ENCODE data around the gene EPHB2.

Gene EPHB2

DNA sequence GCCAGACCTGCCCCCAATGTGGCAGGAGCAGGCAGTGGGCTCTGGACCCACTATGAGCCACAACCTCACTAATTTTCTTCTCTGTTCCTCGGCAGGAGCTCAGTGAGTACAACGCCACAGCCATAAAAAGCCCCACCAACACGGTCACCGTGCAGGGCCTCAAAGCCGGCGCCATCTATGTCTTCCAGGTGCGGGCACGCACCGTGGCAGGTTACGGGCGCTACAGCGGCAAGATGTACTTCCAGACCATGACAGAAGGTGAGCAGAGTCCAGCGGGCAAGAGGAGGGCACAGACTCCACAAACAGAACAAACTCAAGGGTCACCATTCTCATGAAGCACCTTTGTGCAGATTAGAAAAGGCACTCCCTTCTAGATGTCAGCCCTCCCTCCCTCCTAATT is 182.2 kb downstream of the EPHB2 start:
- DNase-seq: no peak

DNA sequence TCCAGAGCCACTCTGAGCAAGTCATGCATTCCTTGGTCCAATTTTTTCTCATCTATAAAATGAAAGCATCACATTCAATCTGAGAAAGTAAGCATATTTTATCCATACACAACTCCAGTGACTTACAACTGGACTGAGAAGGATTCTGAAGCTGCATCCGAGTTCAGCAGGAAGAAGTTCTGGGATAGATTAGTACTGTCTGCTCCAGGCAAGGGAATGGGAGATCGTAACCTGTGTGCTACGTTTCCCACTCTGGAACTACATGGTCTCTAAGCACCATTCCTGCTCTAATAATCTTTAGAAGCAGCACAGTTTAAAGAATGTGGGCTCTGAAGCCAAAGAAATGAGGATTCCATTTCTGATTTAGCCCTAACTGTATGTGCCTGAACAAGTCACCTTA is 182.7 kb downstream of the EPHB2 start:
- no peak for DNase-seq

DNA sequence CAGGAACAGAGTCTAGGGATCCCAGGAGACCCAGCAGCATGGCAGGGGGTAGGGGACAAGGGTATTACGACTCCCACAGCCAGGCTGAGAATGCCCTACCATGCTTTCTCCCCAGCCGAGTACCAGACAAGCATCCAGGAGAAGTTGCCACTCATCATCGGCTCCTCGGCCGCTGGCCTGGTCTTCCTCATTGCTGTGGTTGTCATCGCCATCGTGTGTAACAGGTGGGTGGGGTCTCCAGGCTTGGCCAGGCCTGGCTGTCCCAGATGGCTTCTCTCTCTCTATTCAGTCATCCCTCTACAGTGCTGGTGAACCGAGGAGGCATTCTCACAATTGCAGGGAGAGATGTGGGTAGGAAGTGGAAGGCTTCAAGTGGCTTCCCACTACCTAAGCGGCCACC is 184.7 kb downstream of the EPHB2 start:
- no peak for DNase-seq

DNA sequence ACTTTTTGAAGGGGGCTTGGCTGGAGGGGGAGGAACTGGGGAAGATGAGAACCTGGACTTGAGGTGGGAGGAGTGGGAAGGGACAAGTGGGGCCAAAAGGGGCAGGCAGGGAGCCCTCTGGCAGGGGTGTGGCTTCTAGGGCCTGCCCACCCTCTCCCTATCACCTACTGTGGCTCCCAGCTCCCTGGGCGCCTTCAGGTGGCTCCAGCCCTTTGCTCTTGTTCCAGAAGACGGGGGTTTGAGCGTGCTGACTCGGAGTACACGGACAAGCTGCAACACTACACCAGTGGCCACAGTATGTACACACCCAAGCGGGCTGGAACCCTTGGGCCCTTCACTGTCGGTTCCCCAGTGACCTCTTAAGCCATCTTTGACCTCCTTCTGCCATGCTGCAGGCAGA is 185.5 kb downstream of the EPHB2 start:
- no peak for DNase-seq

DNA sequence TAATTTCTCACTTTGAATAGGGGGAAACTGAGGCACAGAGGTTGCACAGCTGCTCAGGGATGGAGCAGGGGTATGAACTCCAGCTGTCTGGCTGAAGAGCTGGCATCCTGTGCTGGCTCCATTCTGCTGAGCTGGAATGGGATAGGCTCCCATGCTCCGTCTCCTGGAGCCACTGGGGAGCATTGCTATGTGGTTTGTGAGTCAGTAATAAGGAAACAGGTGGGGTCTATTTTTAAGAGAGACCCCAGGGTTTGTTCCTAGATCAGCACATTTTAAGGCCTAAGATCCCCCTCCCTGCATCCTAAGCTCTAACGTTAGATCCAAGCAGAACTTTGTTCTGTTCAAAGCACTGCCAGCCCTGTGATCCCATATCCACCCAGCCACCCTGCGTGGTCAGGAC is 189.8 kb downstream of the EPHB2 start:
- DNase-seq: no peak

DNA sequence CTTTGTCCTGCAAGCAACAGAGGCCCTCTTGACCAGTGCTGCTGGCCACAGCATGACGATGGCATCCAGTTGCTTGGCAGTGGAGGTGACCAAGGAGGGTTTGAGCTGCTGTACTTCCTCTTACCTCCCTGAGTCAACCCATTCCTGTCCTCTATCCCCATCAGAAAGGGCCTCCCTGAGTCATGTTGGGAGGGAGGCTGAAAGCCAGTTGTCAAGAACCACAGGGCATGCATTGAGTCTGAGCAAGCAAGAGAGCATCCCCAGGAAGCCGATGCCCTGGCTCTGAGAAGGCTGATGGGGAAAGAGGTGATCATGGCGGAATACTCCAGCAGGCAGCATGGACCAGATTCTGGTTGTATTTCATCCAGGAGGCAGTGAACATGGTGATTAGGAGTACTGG is 192.5 kb downstream of the EPHB2 start:
- DNase-seq: no peak

DNA sequence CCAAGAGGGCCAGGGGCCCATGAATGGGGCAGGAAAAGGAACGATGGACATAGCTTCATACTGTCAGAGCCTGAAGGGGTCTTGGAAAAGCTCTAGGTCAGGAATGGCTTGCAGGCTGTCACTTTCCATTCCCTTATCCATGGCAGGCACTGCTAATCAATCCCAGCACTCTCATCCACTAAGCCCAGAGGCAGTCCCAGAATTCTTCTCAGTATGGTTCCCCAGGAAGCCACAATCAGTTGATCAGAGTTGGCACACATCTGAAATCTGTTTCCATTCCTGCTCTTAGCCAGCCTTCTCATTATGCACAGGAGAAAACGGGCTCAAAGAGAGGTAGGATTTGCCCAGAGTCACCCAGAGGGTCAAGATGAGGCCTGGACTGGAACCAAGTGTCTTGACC is 196.3 kb downstream of the EPHB2 start:
- no peak for DNase-seq

DNA sequence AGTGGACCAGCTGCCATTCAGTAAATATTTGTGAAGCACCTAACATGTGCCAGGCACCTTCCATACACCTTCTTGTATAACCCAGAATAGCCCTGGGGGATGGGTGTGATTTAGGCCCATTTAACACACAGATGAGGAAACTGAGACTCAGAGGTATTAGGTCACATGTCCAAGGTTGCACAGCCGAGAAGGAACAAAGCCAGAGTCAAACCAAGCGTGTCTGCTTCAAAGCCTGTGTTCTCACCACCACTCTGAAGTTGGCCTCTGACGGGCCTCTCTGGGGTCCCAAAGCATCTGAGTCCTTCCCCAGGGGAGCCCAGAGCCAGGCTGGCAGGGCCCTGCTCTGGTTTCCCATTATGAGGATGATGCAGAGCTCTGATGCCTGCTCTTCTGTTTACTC is 196.9 kb downstream of the EPHB2 start:
- no peak for DNase-seq

DNA sequence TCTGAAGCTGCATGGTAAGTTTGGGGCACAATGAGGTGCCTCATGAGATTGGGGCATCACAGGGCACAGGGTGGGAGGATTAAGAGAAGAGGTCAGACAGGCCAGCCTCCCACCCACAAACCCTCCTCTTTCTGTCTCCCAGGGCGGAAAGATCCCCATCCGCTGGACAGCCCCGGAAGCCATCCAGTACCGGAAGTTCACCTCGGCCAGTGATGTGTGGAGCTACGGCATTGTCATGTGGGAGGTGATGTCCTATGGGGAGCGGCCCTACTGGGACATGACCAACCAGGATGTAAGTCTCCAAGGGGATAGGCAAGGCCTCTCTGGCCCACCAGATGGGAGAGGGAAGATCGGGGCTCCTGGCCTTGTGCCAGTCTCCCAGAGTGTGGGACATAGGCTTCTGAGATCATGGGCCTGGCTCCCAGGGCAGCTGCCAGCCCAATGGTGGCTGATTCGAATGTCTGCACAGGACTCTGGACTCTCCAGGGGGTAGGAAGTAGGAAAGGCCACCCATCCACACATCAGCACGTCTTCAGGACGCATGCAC is 198.3 kb downstream of the EPHB2 start:
- DNase-seq: no peak

DNA sequence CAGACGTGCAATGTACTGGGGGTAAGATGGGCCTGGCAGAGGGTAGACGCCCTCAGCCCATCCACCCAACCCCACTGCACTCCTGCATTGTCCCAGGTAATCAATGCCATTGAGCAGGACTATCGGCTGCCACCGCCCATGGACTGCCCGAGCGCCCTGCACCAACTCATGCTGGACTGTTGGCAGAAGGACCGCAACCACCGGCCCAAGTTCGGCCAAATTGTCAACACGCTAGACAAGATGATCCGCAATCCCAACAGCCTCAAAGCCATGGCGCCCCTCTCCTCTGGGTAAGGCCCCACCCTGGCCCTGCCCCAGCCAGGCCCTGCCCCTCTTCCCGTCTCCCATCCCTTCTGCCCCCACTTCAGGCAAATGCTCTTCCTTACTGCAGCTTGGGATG is 199.6 kb downstream of the EPHB2 start:
- no peak for DNase-seq

DNA sequence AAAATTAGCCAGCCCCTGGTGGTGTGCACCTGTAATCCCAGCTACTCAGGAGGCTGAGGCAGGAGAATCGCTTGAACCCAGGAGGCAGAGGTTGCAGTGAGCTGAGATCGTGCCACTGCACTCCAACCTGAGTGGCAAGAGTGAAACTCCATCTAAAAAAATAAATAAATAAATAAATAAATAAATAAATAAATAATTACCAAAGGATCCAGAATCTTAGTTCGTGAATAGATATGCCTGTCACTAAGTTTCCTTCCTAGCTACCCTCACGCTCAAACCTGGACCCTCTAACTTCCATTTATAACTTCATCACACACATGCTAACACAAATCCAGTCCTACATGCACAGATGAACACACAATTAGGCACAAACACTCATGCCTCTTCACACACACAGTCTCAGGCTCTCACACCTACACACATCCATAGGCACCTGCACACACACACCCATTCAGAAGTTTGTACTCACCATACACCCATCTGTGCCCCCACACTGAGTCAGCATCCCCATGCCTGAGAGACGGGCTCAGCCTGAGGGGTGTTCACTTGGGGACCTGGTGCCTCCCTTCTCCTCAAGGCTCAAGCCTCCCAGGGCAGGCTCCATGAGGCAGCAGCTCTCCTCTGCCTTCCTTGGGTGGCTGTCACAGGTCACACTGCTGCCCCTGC is 200.5 kb downstream of the EPHB2 start:
- no peak for DNase-seq

DNA sequence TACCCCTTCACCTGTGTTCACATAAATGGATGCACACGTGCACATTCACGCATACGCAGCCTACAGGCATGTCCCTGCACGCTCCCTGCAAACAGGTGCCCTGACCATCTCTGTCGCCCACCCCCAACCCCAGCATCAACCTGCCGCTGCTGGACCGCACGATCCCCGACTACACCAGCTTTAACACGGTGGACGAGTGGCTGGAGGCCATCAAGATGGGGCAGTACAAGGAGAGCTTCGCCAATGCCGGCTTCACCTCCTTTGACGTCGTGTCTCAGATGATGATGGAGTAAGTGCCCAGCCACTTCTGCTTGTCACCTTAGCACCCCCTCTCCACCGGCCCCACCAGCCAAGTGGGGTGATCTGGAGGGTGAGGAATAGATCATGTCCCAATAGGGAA is 201.7 kb downstream of the EPHB2 start:
- DNase-seq: no peak

DNA sequence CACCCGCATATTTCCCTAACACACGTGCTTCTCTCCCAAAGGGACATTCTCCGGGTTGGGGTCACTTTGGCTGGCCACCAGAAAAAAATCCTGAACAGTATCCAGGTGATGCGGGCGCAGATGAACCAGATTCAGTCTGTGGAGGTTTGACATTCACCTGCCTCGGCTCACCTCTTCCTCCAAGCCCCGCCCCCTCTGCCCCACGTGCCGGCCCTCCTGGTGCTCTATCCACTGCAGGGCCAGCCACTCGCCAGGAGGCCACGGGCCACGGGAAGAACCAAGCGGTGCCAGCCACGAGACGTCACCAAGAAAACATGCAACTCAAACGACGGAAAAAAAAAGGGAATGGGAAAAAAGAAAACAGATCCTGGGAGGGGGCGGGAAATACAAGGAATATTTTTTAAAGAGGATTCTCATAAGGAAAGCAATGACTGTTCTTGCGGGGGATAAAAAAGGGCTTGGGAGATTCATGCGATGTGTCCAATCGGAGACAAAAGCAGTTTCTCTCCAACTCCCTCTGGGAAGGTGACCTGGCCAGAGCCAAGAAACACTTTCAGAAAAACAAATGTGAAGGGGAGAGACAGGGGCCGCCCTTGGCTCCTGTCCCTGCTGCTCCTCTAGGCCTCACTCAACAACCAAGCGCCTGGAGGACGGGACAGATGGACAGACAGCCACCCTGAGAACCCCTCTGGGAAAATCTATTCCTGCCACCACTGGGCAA is 202.9 kb downstream of the EPHB2 start:
- DNase-seq: no peak

DNA sequence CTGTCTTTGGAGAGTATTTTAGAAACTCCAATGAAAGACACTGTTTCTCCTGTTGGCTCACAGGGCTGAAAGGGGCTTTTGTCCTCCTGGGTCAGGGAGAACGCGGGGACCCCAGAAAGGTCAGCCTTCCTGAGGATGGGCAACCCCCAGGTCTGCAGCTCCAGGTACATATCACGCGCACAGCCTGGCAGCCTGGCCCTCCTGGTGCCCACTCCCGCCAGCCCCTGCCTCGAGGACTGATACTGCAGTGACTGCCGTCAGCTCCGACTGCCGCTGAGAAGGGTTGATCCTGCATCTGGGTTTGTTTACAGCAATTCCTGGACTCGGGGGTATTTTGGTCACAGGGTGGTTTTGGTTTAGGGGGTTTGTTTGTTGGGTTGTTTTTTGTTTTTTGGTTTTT is 203.5 kb downstream of the EPHB2 start:
- DNase-seq: no peak

DNA sequence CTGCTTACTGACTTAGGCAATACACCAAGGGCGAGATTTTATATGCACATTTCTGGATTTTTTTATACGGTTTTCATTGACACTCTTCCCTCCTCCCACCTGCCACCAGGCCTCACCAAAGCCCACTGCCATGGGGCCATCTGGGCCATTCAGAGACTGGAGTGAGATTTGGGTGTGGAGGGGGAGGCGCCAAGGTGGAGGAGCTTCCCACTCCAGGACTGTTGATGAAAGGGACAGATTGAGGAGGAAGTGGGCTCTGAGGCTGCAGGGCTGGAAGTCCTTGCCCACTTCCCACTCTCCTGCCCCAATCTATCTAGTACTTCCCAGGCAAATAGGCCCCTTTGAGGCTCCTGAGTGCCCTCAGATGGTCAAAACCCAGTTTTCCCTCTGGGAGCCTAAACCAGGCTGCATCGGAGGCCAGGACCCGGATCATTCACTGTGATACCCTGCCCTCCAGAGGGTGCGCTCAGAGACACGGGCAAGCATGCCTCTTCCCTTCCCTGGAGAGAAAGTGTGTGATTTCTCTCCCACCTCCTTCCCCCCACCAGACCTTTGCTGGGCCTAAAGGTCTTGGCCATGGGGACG is 204.1 kb downstream of the EPHB2 start:
- DNase-seq: no peak

DNA sequence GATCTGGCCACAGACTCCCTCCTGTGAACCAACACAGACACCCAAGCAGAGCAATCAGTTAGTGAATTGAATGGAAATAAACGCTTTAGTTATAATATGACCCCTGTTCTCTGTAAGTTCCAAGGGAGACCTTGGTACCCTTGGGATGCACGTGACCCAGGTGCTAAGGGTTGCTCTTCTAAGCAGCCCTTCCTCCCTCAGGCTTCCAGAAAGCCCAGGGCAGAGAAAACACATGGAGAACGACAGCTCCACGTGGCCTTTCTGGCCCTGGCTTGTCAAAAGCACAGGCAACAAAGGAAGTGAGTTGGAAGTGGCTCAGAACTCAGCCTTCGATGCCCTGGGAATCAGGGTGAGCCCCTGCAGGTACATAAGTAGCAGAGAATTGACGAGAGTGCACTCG is 204.6 kb downstream of the EPHB2 start:
- no peak for DNase-seq

DNA sequence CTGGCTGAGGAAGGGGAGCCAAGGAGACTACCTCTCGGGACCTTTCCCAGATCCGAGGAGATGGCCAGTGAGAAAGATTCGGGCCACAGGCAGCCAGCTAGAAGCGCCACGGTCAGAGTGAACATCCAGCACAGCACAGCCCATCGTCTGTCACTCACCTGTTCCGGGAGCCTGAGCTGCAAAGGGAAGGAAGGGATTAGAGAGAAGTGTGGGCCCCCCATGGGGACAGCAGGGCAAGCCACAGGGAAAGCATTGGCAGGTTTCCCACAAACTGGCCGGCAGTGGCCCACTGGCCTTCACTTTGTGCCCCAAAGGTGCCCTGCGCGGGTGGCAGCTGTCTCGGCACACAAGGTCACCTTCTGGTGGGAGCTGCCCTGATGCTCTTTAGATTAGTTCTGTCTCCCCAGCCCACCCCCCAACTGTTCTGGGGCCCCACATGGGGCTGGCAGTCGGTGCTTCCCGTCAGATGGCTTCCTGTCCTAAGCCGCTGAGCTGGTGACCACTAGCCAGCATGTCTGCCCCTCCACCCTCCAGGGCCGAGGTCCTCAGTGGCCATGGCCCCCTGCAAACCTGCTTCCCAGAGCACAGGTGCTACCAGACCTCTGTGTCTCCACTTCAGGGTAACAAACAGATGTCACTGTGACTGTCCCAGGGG is 205.3 kb downstream of the EPHB2 start:
- no peak for DNase-seq

DNA sequence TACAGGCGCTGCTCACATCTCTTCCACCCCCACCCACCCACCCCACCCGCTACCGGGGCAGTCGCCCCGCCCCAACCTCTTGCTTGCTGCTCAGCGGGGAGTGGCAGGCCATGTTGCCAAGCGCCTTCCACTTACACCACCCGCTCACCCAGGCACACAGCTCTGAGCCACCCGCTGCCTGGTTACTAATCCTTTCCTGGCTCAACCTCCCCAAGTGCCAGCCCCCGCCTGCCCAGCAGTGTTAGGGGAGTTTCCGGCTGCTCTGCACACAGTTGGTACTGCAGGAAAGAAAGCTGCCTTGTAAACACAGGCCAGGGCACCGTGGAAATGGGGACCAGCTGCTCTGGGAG is 205.8 kb downstream of the EPHB2 start:
- peak in 1 of 2 experiments; percentile 36 for DNase-seq

DNA sequence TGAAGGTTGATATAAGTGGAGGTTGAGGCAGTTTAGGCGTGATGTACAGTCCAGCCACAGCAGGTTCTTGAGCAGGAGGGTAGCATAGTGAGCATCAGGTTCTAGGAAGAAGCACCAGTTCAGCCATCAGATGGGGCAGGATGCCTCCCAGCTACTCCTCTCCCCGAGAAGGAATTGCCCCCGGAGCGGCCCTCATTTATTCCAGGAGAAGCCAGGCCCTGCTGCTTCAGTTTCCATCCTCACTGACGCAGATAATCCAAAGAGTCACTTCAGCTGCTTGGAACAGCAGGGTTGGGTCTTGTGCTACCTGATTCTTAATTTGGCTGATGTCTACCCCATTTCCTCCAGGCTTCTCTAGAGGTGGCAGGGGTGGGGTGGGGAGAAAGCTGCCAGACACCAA is 207.3 kb downstream of the EPHB2 start:
- DNase-seq: no peak

DNA sequence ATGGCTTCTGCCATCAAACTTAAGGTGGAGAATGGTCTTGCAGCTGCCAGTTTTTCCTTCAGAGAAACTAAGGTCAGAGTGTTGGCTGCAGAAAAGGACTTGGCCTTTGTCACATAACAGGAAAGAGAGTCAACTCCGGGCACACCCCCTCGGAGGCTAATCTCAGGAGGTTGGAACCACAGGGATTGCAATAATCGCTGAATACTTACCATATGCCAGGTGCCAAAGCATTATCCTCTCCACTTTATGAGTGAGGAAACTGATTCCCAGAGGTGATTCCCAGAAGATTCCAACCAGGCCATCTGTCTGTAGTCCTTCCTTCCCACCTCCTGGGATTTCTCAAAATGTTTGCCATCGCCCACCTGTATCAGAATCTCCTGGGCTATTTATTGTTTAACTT is 208.0 kb downstream of the EPHB2 start:
- DNase-seq: no peak

DNA sequence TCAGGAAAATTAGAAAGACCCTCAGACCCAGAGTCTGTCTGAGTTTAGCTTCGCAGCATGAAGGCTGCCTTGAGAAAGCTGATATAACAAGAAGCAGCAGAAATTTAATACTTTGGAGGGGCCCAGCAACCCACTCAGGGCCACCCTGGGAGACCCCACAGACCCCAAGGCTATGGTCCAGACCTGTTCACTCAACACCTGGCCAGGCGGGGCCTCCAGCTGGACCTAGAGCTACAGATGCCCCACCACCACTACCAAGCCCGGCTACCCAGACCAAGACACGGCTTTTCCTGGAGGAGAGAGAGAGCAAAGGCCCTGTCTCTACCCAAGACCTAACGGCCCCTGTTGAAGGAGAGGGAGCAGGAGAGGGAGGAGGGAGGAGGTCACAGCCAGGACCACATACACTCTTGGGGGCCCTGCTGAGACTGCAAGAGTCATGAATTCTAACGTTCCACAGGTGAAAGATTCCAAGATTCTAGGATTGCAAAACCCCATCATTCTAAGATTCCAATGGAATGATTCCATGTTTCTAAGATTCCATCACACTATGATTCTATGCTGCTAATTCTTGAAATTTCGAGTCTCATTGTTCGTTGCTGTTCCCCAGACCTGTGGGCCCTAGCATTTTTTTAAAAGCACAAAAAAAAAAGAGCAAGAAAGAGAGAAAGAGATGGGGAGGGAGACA is 208.8 kb downstream of the EPHB2 start:
- DNase-seq: no peak

DNA sequence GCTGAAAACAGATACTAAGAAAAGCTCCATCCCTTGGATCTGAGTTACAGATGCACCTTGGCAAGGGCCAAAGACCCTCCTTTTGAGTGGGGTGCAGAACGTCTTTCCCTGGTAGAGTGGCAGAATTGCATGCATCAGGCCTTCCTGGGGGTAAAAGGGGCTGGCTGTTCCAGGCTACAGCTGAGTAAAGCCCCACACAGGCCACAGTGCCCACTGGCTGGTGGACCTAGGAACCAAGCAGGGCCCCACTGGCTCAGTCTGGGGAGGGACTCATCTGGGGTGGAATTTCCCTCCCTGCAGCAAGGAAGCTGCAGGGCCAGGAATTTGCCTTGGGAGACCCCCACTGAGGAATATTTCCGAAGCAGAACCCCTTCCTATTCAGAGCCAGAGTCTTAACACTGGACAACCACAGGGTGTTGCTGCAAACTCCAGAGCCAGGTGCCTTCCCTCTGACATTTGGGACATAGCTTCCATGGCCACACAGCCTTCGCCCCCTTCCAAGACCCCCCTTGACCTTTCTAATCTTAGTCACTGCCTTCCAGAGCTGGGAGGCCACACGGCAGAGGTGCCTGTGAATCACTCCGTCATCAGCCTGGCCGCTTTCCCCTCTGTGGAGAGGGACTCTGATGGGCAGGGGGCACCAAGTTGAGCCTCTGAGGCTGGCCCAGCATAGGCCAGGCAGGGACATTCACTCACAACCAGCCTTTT is 209.5 kb downstream of the EPHB2 start:
- DNase-seq: no peak
